ENCODE measurements around the gene AATK. TPM values are rescaled to one million over a fixed set of nuclear protein-coding genes. Genes with fewer than 3 reads are reported as not detected.

Gene AATK
- total and polyA plus RNA-seq, 2 of the 13 experiments (the other 11 are each of a cell fraction or from before 2014, with no cell fraction given), result 2.9 to 8.4 TPM

DNA sequence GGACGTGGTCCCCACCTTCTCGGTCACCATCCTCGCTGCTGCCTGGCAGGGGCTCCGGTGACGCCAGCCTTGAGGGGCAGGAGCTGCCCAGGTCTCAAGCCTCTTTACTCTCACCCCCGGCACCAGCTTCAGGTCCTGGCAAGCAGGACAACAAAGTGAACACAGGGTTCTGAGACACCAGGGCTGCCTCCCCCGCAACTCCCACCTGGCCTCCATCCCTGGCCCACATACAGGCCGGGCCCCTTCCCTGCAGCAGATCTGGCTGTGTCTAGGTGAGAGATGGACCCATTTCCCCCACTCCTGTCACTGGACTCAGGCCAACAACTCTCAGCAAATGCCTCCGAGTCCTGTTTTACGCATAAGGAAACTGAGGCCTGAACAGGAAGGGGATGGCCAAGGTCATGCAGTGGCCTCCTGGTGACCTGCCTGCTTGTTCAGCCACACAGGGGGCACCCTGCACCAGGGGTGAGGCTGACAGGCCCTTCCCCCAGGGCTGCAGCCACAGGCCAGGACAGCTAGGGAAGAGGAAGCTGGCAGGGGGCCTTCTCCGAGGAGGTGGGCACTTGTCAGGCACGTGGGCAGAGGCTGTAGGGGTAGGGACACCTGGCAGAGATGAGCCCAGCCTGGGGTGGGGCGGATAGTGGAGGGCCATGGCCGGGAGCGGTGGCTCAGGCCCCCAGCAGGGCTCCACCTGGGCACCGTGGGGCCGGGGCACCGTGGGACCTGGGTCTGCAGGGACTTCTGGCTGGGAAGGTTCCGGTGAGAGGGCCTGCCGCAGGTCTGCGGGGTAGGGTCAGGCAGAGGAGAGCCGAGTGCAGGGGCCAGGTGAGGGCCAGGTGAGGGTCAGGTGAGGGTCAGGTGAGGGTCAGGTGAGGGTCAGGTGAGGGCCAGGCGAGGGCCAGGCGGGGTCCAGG is 47.5 kb downstream of the AATK start (continued):
- TF ChIP-seq NFIC (IDR thresholded peaks at IDR 0.05; ENCODE audit: low read length) (no peak), ZZZ3 (CRISPR knock-in tag; IDR thresholded peaks at IDR 0.05; ENCODE audit: borderline replicate concordance) (no peak), ZNF687 (CRISPR knock-in tag; IDR thresholded peaks at IDR 0.05) (0 out of 2 replicates have a peak, but pooled peaks have one; percentile 12), ZSCAN12 (CRISPR knock-in tag; IDR thresholded peaks at IDR 0.05) (no peak), RBM22 (optimal IDR thresholded peaks at IDR 0.05; ENCODE audit: low read length) (peak; percentile 70), RXRA (CRISPR knock-in tag; IDR thresholded peaks at IDR 0.05) (no peak), ZNF709 (CRISPR knock-in tag; IDR thresholded peaks at IDR 0.05) (no peak), POLR2A (IDR thresholded peaks at IDR 0.05; ENCODE audit: insufficient read depth in 1 of 2, low read depth in 2 of 2, low read length in 2 of 2) (0 out of 4 replicates have a peak, but pooled peaks of 1 of the 2 experiments have one; percentile 28)

Data from HepG2 (cell line).